COLO829 (cell line): ENCODE results near the gene SPC24.
"Not testable (repeated sequence)": the region's sequence is repeated elsewhere in the genome, so short reads cannot be mapped to it uniquely, and the experiment has no call there.

ENCODE experiments used
- DNase-seq: peaks from one replicate; pipeline ENCODE4 v3.0.0; 2012; ENCODE audit warnings: low spot score

The SPC24 gene

GRCh38 chr19:11125994-11126685 is 29.4 kb downstream of the SPC24 start:
- DNase-seq: peak; percentile 46

GRCh38 chr19:11124157-11124556 is 31.4 kb downstream of the SPC24 start:
- DNase-seq: not testable (repeated sequence)

- DNase-seq: no peak
These were observed 32.5 kb downstream of the SPC24 start for GRCh38 chr19:11123114-11123513.

GRCh38 chr19:11121963-11122362 is 33.6 kb downstream of the SPC24 start:
- DNase-seq: not testable (repeated sequence)

- DNase-seq: no peak
These were observed 39.1 kb downstream of the SPC24 start for GRCh38 chr19:11116507-11116906.

- DNase-seq: no peak
These were observed 39.6 kb downstream of the SPC24 start for GRCh38 chr19:11115895-11116446.

- no peak for DNase-seq
These were observed 40.5 kb downstream of the SPC24 start for GRCh38 chr19:11115042-11115441.

GRCh38 chr19:11113140-11113708 is 42.4 kb downstream of the SPC24 start:
- no peak for DNase-seq

- no peak for DNase-seq
These were observed 43.8 kb downstream of the SPC24 start for GRCh38 chr19:11111771-11112144.

GRCh38 chr19:11111117-11111770 is 44.3 kb downstream of the SPC24 start:
- DNase-seq: no peak

- DNase-seq: no peak
These were observed 46.8 kb downstream of the SPC24 start for GRCh38 chr19:11108746-11109145.

GRCh38 chr19:11106477-11106876 is 49.1 kb downstream of the SPC24 start:
- DNase-seq: no peak

GRCh38 chr19:11105014-11105636 is 50.5 kb downstream of the SPC24 start:
- no peak for DNase-seq

GRCh38 chr19:11103667-11104066 is 51.9 kb downstream of the SPC24 start:
- not testable (repeated sequence) for DNase-seq

GRCh38 chr19:11102944-11103343 is 52.6 kb downstream of the SPC24 start:
- no peak for DNase-seq

GRCh38 chr19:11101057-11101456 is 54.5 kb downstream of the SPC24 start:
- no peak for DNase-seq

GRCh38 chr19:11100049-11100448 is 55.5 kb downstream of the SPC24 start:
- no peak for DNase-seq

GRCh38 chr19:11098861-11099260 is 56.7 kb downstream of the SPC24 start:
- no peak for DNase-seq

GRCh38 chr19:11098327-11098726 is 57.3 kb downstream of the SPC24 start:
- DNase-seq: no peak

GRCh38 chr19:11097367-11097766 is 58.2 kb downstream of the SPC24 start:
- DNase-seq: not testable (repeated sequence)

GRCh38 chr19:11096210-11096841 is 59.3 kb downstream of the SPC24 start:
- no peak for DNase-seq
